GM21447 (cell line): ENCODE measurements around the gene MTHFS.

ENCODE experiments used
- ATAC-seq: cut with Tn5 transposase; IDR thresholded peaks from one replicate; pipeline ENCODE4 v1.9.1; 2021; ENCODE audit not compliant: unreplicated experiment

MTHFS gene

DNA sequence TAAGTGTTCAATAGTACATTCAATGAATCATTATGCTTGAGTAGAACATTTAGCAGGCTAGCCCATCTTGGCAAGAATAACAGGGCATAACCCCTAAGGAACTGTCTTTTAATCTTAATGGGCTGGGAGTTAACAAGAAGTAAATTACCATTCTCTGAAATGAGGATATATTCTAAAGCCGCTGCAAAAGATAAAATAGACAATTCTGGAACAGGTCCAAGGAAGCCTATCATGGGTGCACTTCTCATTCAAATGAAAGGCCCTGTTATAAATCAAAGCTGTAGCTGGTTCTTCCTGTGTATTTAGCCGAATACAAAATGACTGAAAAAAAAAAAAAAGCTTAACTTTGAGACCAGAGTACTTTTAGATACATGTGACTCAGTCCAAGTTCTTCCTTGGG lies 15.6 kb downstream of the MTHFS start:
- ATAC-seq = no peak

DNA sequence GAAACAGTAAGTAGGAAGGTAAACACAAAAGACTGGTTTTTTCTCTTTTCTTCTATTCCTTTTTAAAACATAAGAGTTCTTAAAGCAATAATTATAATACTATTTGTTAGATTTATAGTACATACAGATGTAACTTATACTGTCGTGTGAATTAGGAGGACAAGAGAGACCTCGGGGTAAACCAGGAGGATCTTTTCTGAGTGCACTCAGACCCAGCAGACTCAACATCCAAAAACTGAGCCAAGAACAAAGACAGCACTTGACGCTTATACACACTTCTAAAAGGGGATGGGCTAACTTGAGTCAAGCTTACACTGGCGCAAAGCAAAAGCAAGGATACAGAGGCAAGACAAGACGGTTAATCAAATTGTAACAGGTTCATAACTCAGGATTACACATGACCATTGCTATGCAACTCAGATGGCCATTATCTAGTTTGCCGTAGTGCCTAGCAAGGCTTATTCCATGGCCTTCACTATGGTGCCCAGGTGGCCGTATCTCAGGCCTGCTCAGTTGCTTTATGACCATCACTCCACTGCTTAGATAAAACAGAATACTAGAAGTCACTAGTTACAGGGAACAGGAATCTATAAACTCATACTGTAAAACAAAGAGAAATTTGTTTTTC lies 18.6 kb downstream of the MTHFS start:
- no peak for ATAC-seq

- ATAC-seq = no peak
Measured at GRCh38 chr15:79875213-79875612, 21.6 kb downstream of the MTHFS start.

DNA sequence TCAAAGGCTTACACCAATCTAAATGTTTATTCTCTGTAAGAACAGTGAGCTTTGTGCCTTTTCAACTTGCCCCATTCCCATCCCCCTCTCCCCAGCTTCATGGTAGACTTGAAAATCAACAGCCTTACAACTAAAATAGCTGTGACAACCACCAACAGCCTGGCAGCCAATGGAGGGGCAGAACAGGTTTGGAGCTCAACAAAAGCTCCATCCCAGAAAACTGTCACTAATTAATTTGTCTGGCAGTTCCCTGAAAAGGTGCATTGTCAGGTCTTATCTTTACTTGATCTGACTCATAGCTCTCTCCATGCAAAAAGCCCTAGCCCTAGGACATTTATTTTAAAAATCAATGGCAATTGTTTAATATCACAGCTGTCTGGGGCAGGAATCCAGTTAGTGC lies 22.6 kb downstream of the MTHFS start:
- ATAC-seq = no peak

GRCh38 chr15:79872358-79873017 lies 24.3 kb downstream of the MTHFS start:
- ATAC-seq = no peak

- no peak for ATAC-seq
Measured at GRCh38 chr15:79868554-79868953, 28.3 kb downstream of the MTHFS start.

- no peak for ATAC-seq
Measured at GRCh38 chr15:79863886-79864285, 32.9 kb downstream of the MTHFS start.

DNA sequence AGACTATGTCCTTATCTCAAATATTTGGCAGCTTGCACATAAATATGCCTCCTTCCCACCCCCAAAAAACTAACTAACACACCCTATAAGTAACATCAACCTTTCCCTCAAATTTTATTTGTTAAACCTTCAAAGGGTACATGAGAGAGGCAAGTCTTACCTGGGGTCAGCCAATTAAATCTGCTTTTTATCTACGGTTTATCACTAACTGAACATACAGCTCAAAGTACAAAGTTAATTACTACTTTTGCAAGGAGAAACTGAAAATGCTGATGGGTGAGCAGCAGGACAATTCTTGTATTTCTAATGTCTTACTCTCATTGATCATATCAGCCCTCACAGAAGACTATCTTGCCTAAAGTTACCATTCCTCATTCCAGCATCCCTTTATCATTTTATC lies 34.6 kb downstream of the MTHFS start:
- ATAC-seq = no peak

DNA sequence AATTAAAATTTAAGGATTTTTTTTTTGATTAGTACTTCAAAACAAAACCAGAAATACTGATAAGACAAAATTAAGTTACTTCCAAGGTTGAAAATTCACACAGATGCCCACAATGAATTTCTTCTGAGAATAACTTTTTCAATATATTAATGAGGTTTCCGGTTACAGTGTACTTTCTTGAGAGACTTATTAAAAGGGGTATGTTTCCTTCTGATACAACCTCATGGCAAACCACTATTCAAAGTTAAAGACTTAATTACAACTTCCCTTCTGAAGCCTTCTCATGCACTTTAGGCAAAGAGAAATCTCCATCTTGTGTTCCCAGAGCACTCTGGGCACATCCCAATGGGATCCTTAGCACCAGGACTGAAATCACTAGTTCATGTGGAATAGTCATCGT lies 36.2 kb downstream of the MTHFS start:
- no peak for ATAC-seq

GRCh38 chr15:79858469-79858868 lies 38.3 kb downstream of the MTHFS start:
- ATAC-seq = no peak

- ATAC-seq = peak; percentile 82
Measured at GRCh38 chr15:79853492-79854328, 43.1 kb downstream of the MTHFS start.

DNA sequence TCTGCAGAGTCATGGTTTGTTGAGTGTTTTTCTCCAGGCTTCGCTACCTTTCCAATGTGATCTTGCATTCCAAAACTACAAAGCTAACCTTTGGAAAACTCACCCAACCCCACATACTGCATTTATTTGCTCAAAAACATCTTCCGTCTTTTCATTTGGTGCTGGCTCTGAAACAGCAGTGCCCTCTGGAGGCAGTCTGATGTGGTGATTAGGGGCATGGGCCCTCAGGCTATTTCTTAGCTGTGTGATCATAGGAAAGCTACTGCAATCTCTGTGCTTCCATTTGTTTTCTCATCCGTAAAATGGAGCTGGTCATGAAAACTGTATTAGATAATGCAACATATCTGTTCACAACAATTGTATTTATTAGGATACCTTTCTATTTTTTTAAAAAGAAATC lies 47.0 kb downstream of the MTHFS start:
- ATAC-seq = no peak

DNA sequence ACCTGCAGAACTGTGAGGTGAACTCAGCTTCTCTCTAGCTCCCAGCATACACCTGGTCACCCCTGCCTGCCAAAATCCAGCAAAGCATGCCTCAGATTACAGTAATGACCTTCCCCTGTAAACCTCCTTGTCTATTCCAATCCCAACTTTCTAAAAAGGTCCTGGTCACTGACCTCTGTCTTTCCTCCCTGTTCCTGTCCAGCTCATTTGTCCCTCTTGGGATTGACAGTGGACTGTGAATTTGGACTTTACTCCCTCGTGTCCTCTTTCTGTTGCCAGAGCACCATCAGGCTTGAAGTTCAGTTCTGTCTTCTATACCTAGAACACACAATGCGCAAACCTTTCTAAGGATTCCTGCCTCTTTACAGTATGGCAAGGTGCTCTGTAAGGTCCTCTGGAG lies 50.3 kb downstream of the MTHFS start:
- no peak for ATAC-seq

DNA sequence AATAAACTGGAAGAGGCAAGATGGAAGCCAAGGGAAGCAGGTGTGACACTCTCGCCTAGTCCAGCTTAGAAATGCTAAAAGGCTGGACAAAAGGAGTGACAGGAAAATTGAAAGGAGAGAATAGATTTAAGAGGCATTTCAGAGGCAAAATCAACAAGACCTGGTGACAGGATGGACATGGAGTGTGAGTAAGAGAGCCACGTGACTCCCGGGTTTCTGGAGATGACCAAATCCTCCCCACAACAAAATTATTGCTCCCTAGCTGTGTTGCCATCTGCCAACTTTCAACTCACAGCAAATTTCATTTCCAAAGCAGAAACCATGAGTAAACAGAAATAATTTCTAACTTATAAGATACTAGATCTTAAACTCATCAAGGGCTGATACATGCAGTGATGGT lies 52.6 kb downstream of the MTHFS start:
- no peak for ATAC-seq

GRCh38 chr15:79837846-79838245 lies 59.0 kb downstream of the MTHFS start:
- ATAC-seq = no peak

GRCh38 chr15:79834495-79834894 lies 62.3 kb downstream of the MTHFS start:
- no peak for ATAC-seq

GRCh38 chr15:79832367-79833120 lies 64.3 kb downstream of the MTHFS start:
- ATAC-seq = no peak

GRCh38 chr15:79831604-79832003 lies 65.2 kb downstream of the MTHFS start:
- ATAC-seq = no peak

DNA sequence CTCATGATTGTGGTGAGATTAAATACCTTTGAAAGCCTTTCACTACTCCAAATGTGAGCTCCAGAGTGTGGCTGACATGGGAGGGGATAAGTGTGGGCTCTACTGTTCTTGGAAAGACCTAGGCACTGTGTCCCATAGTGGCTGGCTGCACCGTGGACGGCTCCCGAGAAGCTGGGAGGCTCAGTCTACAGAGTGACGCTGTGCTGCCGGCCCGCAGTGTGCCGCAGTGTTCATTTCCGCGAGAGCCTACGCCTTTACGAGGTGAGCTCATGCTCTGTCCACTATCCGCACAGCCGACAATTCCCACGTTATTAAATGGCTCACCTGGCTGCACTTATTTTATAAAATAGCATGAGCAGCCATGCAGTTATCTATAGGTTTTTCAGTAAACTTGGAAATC lies 66.9 kb downstream of the MTHFS start:
- ATAC-seq = no peak

DNA sequence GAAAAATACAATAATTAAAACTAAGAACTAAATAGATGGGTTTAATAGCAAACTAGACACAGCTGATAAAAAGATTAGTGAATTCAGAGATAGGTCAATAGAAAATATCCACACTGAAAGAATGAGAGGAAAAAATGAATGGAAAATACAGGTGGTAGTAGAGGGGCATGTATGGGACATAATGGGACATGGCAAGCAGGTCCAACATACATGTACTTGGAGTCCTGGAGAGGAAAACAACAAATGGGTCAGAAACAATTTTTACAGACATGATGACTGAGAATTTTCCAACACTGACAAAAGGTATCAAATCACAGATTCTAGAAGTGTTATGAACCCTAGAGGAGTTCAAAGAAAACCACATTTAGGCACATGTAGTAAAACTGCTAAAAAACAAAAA lies 68.4 kb downstream of the MTHFS start:
- no peak for ATAC-seq

GRCh38 chr15:79826800-79827199 lies 70.0 kb downstream of the MTHFS start:
- ATAC-seq = no peak
